Panc1 (cell line): Measurements from ENCODE around the gene CEP85L. TPM values are rescaled to one million over a fixed set of nuclear protein-coding genes. Genes with fewer than 3 reads are reported as not detected.

Experiments
- ATAC-seq: fragments of 200-7000 bp; cut with Tn5 transposase; 2 replicates; pipeline ENCODE4 v1.9.1; 2020; ENCODE audit warnings: mild to moderate bottlenecking, moderate library complexity
- BruUV-seq: library from RNA; stranded (reverse); fragments of 400-500 nt; replicated peaks from 2 replicates; lab custom pipeline; 2021; lab: Mats Ljungman, UMichigan
- CTCF ChIA-PET: fragments of 300-600 bp; sonication (Branson Sonifier 250); formaldehyde crosslinking; loops from one replicate; lab custom pipeline; 2022; ENCODE audit warnings: antibody characterized with exemption; lab: Charles Lee
- POLR2A ChIA-PET: fragments of 300-600 bp; sonication (Branson Sonifier 250); formaldehyde crosslinking; loops from one replicate; lab custom pipeline; 2022; ENCODE audit warnings: antibody characterized with exemption; lab: Charles Lee
- DNase-seq: peaks from one replicate; pipeline ENCODE4 v3.0.0-alpha.2; 2010; ENCODE audit warnings: low read depth, low spot score
- H3K27ac ChIP-seq: 2 replicates; pipeline ENCODE4 v1.5.1; 2011; ENCODE audit warnings: mild to moderate bottlenecking, low read length, inconsistent platforms
- H3K27me3 ChIP-seq: fragments of 200-500 bp; sonication (Bioruptor generic); 2 replicates; pipeline ENCODE4 v1.6.0; 2014; ENCODE audit warnings: low read length, inconsistent platforms; ENCODE audit not compliant: control insufficient read depth, insufficient read depth
- H3K36me3 ChIP-seq: fragments of 200-500 bp; sonication (Bioruptor generic); 2 replicates; pipeline ENCODE4 v1.5.1; 2014; ENCODE audit warnings: inconsistent platforms, mild to moderate bottlenecking, low read length, moderate library complexity; ENCODE audit not compliant: control insufficient read depth, insufficient read depth
- H3K4me1 ChIP-seq: 2 replicates; pipeline ENCODE4 v1.5.1; 2011; ENCODE audit warnings: inconsistent platforms, mild to moderate bottlenecking, low read length, moderate library complexity; ENCODE audit not compliant: control insufficient read depth, insufficient read depth
- H3K4me3 ChIP-seq, 2 experiments: 2 replicates each; pipeline ENCODE4 v1.5.1; 2011 to 2012; ENCODE audit warnings: low read depth in 2 of 2, low read length in 2 of 2, mild to moderate bottlenecking in 2 of 2, inconsistent platforms in 1 of 2, moderate library complexity in 1 of 2
- H3K9me3 ChIP-seq: fragments of 200-500 bp; sonication (Bioruptor generic); 2 replicates; pipeline ENCODE4 v1.5.1; 2014; ENCODE audit warnings: low read depth, mild to moderate bottlenecking, inconsistent platforms, low read length, moderate library complexity; ENCODE audit not compliant: control insufficient read depth, insufficient read depth
- CTCF ChIP-seq: fragments of 450-650 bp; IDR thresholded peaks from 2 replicates; pipeline ENCODE4 v1.5.1; 2017; ENCODE audit warnings: mild to moderate bottlenecking
- POLR2AphosphoS5 ChIP-seq: IDR thresholded peaks from 2 replicates; pipeline ENCODE4 v1.6.1; 2012; ENCODE audit warnings: mild to moderate bottlenecking, low read depth, low read length, moderate library complexity
- REST ChIP-seq, 2 experiments: IDR thresholded peaks; 2 replicates each; pipeline ENCODE4 v1.6.1; 2011 to 2012; ENCODE audit warnings: low read depth in 2 of 2, control low read depth in 1 of 2, low read length in 1 of 2, mild to moderate bottlenecking in 1 of 2, moderate library complexity in 1 of 2; ENCODE audit not compliant: insufficient read depth in 1 of 2
- SIN3A ChIP-seq: IDR thresholded peaks from 2 replicates; pipeline ENCODE4 v1.6.1; 2012; ENCODE audit warnings: low read depth, mild to moderate bottlenecking, low read length, moderate library complexity, borderline replicate concordance; ENCODE audit not compliant: insufficient read depth
- TCF7L2 ChIP-seq: IDR thresholded peaks from 2 replicates; pipeline ENCODE4 v1.6.1; 2011; ENCODE audit warnings: mild to moderate bottlenecking, low read depth, low read length, inconsistent platforms
- in situ Hi-C: cut with HindIII; loops from 2 replicates; pipeline ENCODE4 v1.10.0; 2016; ENCODE audit warnings: low sequenced_read_pairs, low pct_unique_long_range_greater_than_20kb
- intact Hi-C: fragments of 100-400 bp; cut with micrococcal nuclease; formaldehyde crosslinking; loops from one replicate; pipeline ENCODE4 v1.10.0; 2022; ENCODE audit not compliant: unreplicated experiment
- total RNA-seq: library from RNA; stranded (reverse); gene quantifications from one replicate; pipeline ENCODE4 v1.2.1, GENCODE V29; 2021; ENCODE audit not compliant: unreplicated experiment

CEP85L gene
- total RNA-seq, 1 experiment from 2014 or later, result 6.7 TPM

- Histone ChIP-seq H3K27ac (no peak overlapping the region), H3K4me3 (no peak overlapping the region), H3K36me3 (no peaks in the 10 kb centered on the region), H3K27me3 (no peaks in the 10 kb centered on the region), H3K4me1 (no peaks in the 10 kb centered on the region), H3K9me3 (no peaks in the 10 kb centered on the region)
- in situ Hi-C loops, result no loop called here
- ChIA-PET POLR2A (no interaction called here), CTCF (no interaction called here)
- DNase-seq (no peak), ATAC-seq (no peak)
- intact Hi-C loops, result no loop called here
- no TSS peak for BruUV-seq
- TF ChIP-seq SIN3A (no peak), POLR2AphosphoS5 (no peak), TCF7L2 (no peak), CTCF (no peak), REST (IDR thresholded peaks at IDR 0.05; ENCODE audit: insufficient read depth in 1 of 2, low read depth in 2 of 2, low read length in 1 of 2) (no peak)
These were observed 32.8 kb upstream of the CEP85L start for GRCh38 chr6:118683881-118684872.

GRCh38 chr6:118680452-118681095 lies 29.2 kb upstream of the CEP85L start:
- Histone ChIP-seq H3K4me3 (no peak overlapping the region), H3K36me3 (no peaks in the 10 kb centered on the region), H3K9me3 (no peaks in the 10 kb centered on the region), H3K27ac (no peak overlapping the region), H3K27me3 (peaks cover 2% of the 10 kb centered on the region; the same call in 1 of the 2 replicates), H3K4me1 (no peaks in the 10 kb centered on the region)
- intact Hi-C loops (no loop called here), in situ Hi-C loops (no loop called here)
- DNase-seq (no peak), ATAC-seq (no peak)
- POLR2A ChIA-PET, result no interaction called here
- no peak for TF ChIP-seq POLR2AphosphoS5
- TF ChIP-seq REST (IDR thresholded peaks at IDR 0.05; ENCODE audit: insufficient read depth in 1 of 2, low read depth in 2 of 2, low read length in 1 of 2), result no peak
- no peak for TF ChIP-seq CTCF
- no peak for TF ChIP-seq SIN3A
- TF ChIP-seq TCF7L2, result no peak
- BruUV-seq, result no TSS peak
- CTCF ChIA-PET, result no interaction called here
